SW 1271 (cell line): ENCODE data around the gene ERN1.
A peak's percentile ranks its signal among the peaks of the same experiment; 100 is the strongest.
"Not testable (repeated sequence)": the region's sequence is repeated elsewhere in the genome, so short reads cannot be mapped to it uniquely, and the experiment has no call there.

Experiments used
- DNase-seq, 2 experiments: peaks; one replicate each; lab custom pipeline; 2025; lab: John Stamatoyannopoulos, UW

ERN1 gene

DNA sequence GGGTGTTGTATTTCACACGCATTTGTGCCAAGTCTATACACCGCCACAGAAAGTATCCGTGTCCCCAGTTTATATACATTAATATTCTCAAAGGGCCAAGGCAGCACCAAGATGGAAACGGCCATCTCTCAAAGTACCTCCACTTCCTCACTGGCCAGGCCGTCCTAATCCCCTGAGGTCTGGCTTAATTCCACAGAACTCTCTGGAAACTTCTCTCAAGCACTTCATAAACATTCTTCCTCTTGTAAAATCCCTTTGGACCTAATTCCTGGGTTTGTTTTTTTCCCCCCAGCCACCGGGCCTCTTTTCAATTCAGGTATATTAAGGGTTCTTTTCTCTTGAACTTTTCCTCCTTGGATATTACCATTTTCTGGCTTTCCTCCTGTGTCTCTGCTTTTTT, 5.1 kb upstream of the ERN1 start:
- no peak for DNase-seq

DNA sequence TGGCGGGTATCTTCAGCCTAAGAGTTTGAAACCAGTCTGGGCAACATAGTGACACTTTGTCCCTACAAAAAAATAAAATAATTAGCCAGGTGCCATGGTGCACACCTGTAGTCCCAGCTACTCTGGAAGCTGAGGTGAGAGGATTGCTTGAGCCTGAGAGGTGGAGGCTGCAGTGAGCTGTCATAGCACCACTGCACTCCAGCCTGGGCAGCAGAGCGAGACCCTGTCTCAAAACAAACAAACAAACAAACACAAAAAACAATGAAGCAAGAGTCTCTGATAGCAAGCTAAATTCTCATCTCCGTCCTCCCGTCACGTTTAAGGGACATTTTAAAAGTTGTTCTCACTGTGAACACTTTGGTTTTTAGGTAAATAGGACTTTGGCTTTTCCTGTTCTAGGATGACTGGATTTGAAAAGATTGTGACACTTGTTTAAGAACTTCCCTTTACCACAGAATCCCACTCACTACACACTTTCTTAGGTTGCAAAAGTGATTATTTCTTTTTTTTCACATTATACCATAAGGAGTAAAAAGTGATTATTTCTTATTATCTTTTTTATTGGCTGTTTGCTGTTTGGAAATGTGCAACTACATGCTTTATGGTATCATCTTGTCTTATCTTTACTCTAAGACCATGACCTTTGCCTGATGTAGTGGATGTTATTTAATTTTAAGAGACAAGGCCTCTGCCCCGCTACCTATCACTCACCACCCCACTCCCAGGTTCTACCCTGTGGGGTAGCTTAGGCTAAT, 4.4 kb upstream of the ERN1 start:
- DNase-seq, result no peak

DNA sequence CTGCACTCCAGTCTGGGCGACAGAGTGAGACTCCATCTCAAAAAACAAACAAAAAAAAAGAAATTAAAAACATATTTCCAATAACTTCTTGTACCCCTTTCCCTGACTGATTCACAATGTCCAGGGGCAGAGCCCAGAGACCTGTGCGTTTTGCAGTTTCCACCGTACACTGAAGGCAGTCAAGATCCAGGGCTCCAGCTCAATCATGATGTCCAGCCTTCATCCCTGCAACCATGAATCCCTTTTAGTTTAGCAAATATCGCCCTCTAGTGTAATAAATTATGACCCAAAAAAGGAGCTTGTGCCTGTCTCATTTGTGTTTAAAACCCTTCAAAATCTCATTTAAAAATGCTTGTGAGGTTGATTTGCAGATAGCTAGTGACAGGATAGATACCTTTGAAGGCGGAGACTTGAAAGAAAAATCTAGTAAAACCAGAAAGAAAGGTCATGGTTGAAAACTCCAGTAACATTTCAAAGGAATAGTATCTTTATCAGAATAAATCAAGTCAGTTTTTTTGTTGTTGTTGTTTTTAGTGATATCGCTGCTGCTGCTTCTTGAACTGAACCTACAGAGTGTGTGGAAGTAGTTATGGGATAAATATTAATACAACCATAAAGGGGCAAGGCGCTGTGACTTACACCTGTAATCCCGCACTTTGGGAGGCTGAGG, 3.7 kb upstream of the ERN1 start:
- DNase-seq, result peak; percentile 43 to 82

DNA sequence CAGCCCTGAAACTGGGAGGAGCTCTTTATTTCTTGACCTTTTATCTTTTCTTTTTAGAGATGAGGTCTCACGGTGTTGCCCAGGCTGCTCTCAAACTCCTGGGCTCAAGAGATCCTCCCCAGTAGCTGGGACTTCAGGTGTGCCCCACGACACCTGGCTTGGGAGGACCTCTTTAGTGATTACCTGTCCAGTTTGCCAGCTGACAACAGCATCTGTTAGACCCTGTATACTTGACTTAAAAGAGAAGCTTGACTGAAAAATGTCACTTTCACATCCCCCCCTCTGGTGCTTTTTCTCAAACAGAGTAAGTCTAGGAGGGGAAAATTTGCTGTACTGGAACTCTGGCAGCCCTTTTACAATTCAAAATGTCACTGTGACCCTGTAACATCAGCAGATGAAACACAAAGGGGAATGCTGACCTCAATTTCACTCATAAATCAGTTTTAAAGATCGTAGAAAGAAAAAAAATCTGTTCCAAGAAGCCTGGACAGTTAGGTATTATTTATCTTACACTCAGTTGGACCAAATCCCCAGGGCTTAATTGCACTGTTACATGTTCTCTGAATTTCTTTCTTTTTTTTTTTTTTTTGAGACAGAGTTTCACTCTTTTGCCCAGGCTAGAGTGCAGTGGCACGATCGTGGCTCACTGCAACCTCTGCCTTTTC, 1.8 kb upstream of the ERN1 start:
- DNase-seq, result no peak

- peak in 1 of 2 experiments; percentile 62 for DNase-seq
Measured at GRCh38 chr17:64130559-64131001, 636 bp upstream of the ERN1 start.

DNA sequence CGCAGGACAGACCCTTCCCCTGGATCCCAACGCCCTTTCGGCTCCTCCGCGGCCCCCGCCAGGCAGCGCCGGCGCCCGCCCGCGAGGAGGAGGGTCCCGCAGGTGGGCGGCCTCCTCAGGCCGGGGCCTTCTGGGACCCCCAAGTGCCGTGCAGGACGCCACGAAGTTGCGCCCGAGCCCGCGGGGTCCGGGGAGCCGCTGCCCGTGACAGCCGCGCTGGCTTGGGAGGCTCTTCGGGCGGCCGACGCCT, 504 bp downstream of the ERN1 start:
- no peak for DNase-seq

DNA sequence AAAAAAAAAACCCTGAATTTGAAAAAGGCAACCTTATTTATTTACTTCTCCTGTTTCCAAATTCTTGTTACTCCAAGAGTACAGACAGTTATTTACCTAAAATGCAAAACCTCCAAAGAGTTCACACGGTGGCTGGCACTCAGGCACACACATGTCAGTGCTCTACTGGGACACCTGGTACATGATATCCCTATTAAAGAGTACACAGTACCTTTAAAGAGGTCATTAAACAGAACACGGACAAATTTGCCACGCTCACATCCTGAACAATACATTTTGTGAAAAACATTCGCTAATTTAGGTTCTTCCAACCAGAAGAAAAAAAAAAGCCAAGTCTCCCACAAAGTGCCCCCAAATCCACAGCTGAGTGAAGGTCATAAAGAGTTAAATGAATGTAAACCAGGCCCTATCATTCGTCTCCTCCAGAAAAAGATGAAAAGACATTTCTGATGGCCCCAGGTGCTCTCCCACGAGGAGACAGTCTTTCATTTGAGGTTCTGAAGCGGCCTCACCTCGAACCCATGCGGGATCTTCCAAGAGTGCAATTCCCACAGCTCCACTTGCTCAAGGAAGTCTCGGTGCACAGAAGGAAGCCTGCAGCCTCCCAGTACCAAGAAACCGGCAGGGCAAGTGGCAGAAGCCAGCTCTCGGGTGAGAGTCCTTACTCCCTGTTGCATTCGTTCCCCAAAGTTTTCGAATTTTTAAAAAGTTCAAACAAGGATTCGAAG, 993 bp downstream of the ERN1 start:
- DNase-seq, result peak in 1 of 2 experiments; percentile 30

- no peak for DNase-seq
Measured at GRCh38 chr17:64126918-64127317, 3.0 kb downstream of the ERN1 start.

GRCh38 chr17:64125937-64126336, 4.0 kb downstream of the ERN1 start:
- DNase-seq, result no peak

DNA sequence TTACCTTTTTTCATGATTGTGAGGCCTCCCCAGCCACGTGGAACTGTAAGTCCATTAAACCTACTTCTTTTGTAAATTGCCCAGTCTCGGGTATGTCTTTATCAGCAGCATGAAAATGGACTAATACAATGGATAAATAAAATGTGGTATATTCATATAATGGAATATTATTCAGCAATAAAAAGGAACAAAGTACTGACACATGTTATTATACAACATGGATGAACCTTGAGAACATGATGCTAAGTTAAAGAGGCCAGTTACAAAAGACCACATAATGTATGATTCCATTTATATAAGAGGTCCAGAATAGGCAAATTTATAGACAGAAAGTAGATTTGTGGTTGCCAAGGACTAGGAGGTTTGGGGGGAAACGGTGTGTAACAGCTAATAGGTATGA, 5.3 kb downstream of the ERN1 start:
- no peak for DNase-seq

- DNase-seq, result no peak
Measured at GRCh38 chr17:64123114-64123513, 6.8 kb downstream of the ERN1 start.

GRCh38 chr17:64120972-64121786, 8.8 kb downstream of the ERN1 start:
- DNase-seq, result not testable (repeated sequence)

DNA sequence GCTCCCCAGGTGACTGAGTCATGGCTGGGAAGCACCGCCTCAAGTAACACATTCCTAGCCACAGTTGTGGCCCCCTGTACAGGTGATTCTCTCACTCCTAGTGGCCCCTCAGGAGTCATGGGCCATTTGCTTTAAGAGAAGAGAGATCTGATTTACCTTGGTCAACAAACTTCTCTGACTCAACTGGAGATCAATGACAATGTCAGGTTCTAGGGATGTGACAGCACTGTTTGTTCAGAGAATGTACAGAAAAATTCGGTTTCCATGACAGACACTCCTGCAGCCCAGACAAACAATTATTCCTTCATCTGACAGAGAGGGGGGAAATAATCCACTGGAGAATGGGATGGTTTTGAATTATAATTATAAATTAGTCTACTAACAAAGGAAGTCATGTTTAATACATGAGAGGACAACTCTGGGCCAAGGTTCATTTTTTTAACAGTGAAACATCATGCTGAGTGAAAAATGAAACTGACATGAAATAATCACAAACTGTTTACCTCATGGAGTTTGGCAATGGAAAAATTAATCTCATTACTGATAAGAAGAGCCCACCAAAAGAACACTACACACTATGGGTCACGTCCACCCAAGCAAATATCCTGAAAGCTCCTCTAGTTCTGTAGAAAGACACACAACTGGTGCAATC, 9.7 kb downstream of the ERN1 start:
- no peak for DNase-seq

- no peak for DNase-seq
Measured at GRCh38 chr17:64117981-64118979, 11.7 kb downstream of the ERN1 start.

DNA sequence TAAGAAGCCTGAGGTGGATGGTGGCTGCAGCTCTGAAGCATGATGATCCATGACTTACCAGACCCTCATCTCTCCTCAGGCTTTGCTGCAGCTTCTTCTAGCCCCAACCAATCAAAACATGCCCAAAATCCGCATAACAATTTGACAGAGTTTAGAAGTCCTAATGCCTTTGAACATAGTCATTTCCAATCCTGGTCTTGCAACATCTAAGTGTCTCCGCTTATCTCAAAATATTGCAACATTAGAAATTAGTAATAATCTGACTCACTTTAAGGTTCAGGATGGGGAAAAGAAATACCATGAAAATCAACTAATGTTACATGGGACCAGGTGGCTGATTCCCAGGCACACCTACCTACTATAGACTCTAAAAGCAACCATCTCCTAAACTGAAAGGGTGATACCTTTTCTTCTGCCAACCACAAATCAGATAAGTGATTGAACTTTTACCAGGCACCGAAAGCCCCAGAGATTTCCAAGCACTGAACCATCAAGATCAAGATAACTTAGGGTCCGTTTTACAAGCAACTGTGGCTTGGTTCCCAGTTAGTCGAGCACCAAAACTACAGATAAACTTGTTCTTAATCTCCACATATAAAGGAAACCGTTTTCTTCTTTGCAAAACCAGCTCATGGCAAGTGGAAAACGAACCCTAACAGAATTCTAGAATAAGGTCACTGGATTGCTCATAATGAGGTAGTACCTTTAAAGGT, 14.0 kb downstream of the ERN1 start:
- DNase-seq, result peak; percentile 16 to 56

GRCh38 chr17:64115043-64115698, 14.8 kb downstream of the ERN1 start:
- DNase-seq, result no peak

DNA sequence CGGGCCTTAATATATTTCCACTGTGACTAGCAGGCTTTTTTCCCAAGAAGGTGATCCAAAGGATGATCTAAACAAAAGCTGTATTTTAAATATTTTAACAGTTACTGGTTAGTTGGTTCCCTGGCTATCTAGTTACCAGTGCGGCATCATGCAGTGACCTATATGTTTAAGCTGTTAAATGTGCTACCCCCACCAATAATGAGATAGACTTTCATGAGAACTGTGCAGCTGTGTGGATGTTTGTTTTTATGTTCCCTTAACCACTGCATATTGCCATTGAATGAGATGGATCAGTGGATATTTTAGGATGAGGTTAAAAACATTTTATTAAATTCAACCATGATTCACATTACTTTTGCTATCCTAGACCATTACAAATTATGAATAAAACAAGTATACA, 16.9 kb downstream of the ERN1 start:
- DNase-seq, result no peak

DNA sequence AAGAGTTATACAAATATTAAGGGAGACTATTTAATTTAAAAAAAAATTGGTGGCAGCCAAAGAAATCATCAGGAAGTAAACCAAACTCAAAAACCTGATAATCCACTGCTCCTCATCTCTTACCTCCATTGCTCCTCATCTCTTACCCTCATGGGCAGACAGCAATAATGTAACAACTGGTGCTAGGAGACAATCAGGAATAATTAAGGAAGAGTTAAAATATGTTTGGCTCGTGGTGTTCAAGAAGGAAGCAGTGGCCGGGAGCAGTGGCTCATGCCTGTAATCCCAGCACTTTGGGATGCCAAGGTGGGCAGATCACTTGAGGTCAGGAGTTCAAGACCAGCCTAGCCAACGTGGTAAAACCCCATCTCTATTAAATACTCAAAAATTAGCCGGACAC, 18.1 kb downstream of the ERN1 start:
- no peak for DNase-seq
